ENCODE results near the gene TUBGCP6. TPM values are rescaled to one million over a fixed set of nuclear protein-coding genes. Genes with fewer than 3 reads are reported as not detected.

Gene TUBGCP6
- total RNA-seq, 1 donor from 2014 or later: 22.0 TPM

DNA sequence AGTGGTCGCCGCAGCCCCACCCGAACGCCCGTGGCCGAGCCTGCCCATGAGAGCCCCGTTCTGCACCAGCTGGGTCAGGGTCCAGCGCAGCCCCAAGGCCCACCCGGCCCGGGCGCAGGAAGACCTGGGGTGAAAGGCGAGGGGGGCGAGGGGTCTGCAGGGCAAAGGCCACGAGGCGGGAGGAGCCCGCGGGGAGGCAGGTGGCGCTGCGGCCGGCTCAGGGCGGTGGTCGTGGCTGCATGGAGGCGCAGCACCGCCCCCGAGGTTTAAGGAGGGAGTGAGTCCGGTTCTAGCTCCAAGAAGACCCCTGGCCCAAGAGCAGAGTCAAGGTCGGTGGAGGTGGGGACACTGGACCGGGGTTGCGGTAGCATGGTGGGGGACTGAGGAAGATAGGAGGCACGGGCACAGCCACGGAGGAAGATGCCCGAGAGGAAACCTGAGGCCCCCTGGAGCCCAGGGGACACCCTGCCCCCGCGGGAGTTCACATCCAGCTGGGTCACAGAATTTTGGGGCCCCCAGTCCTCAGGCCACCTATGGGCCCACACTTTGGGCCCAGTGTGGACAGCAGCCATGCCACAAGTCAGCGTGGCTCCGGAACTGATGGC is 6.8 kb upstream of the TUBGCP6 start:
- DNase-seq (ENCODE audit: low read depth, low spot score): no peak

DNA sequence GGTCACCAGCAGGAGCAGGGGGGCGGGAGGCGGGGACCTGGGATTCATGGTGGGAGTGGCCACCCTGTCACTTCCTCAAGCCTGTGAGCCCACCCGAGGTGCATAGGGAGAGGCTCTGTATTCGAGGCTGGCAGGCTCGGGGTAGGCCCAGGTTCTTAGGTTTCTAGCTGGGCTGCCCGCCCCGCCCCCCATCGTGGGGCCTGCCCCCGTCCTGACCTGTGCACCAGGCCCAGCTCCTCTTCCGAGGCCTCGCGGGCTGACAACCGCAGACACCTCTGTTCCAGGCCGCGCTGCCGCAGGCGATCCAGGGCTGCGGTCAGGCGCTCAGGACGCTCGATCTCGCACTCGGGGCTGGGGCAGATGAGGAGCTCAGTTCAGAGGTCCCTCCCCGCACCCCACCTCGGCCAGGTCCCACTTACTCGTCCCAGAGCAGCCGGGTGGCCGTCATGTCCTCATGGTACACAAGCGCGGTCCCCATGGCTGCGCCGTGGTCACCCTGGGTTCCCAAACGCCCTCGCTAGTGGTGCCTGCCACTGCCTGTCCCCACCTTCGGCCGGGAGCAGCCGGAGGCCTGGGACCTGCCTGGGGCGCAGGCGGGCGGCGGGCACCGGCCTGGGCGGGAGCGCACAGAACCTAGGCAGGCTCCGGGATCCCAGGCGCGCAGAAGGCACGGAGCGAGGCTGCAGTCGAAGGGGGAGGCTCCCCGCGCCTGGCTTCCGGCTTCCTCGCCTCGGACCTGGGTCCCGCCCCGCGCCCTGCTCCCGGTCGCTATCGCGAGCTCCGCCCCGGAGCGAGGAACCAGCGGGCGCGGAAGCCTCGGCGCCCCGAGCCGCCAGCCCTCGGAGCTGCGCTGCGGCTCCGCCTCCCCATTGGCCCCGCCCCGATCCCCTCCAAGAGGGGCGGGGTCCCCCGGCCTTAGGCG is 6.0 kb upstream of the TUBGCP6 start, which contains the start of gene HDAC10:
HDAC10 (minus strand) TSS at position 711 of the 922 bp plus-strand sequence; CDS start at position 478, 233 bp downstream.
- no peak for DNase-seq (ENCODE audit: low read depth, low spot score)

DNA sequence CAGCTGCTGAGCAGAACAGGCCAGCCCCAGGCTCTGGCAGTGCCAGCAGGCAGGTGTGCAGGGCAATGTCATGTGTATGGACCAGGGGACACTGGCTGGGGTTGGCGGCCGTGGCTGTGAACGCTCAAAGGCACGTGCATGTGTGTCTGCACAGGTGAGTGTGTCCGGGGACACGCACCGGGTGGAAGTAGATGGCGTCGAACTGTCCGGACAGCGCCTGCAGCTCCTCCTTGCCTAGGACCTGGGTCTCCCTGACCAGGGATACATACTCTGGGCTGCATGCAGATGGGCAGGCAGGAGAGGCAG is 5.4 kb upstream of the TUBGCP6 start:
- DNase-seq (ENCODE audit: low read depth, low spot score): no peak

DNA sequence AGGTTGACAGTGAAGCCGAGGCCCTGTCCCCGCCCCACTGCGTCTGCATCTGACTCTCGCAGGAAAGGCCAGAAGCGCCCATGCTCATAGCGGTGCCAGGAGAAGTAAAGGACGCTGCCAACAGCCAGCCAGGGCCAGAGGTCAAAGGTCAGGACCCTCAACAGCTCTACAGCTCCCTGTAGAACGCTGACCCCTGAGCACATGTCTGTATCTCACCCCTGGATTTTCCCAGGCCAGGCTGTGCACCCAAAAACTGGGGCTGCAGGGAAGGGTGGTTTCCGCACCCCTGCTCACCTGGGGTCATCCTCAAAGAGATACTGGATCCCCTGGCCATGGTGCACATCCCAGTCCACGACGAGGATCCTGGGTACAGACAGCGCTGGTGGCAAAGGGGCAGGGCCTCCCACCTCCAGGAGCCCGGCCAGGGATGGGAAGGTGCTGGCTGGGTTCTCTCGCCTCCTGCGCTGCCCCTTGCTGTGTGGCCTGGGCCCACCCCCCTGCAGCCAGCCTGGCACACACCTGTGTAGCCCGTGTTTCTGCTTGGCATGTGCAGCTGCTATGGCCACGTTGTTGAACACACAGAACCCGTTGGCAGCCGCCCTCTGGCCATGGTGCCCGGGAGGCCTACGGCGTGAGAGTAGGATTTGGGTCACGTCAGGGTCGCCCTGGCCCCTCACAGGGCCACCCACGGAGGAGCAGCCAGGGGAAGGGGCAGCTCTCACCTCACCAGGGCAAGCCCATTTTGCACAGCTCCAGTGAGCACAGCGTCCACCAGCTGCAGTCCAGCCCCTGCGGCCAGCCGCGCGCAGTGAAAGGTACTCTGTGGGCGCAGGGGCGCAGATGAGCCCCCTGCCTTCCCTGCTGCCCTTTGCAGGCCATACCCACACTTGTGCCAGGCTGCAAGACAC is 4.8 kb upstream of the TUBGCP6 start:
- DNase-seq (ENCODE audit: low read depth, low spot score): no peak

DNA sequence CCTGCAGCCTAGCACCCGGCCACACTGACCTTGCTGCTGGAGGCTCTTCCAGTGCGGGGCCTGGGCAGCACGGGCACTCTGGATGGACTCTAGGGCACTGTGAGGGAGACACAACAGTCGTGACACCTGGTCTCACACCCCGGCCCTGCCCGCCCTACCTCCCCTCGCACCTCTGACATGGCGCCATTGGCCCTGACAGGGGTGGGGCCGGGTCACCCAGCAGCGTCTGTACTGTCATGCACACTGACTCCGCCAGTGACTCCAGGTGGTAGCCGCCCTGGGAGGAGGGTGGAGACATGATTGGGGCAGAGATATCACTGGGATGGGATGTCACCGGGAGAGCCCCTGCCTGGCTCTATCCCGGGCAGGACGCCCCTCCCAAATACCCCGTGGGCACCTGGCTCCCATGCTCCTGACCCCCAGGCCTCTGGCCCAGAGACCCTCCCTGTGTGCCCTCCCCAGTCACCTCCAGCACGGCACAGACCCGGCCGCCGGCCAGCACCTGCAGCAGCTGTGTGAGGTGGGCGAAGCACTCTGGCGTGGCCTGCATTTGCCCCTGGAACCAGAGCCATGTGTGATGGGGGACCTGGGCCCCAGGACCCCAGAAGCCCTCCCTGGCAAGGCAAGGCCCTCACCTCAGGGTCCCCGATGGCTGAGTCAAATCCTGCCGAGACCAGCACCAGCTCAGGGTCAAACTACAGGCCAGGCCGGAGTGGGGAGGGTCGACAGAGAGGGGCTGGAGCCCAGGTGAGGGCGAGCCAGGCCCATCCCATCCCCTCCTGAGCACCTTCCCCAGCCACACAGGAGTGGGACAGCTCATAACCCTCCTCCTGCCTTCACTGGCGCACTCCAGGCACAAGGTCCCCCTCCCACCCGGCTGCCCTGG is 3.6 kb upstream of the TUBGCP6 start:
- no peak for DNase-seq (ENCODE audit: low read depth, low spot score)

DNA sequence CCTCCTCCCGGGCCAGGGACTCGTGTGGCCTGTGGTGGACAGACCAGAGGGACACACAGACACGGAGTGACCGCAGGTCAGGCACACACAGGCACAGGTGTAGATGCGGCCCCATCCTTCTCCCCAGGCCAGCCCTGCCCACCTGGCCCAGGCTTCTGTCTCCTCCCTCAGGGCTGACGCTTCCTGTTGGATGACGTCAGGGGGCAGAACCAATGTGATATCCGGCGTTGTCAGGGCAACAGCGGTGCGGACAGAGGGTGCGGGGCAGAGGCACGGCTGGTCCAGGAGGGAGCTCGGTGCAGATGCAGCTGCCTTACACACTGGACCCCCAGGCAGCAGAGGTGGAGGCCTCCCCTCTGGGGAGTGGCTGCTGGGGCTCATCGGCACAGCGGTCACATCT is 2.9 kb upstream of the TUBGCP6 start:
- DNase-seq (ENCODE audit: low read depth, low spot score): no peak

DNA sequence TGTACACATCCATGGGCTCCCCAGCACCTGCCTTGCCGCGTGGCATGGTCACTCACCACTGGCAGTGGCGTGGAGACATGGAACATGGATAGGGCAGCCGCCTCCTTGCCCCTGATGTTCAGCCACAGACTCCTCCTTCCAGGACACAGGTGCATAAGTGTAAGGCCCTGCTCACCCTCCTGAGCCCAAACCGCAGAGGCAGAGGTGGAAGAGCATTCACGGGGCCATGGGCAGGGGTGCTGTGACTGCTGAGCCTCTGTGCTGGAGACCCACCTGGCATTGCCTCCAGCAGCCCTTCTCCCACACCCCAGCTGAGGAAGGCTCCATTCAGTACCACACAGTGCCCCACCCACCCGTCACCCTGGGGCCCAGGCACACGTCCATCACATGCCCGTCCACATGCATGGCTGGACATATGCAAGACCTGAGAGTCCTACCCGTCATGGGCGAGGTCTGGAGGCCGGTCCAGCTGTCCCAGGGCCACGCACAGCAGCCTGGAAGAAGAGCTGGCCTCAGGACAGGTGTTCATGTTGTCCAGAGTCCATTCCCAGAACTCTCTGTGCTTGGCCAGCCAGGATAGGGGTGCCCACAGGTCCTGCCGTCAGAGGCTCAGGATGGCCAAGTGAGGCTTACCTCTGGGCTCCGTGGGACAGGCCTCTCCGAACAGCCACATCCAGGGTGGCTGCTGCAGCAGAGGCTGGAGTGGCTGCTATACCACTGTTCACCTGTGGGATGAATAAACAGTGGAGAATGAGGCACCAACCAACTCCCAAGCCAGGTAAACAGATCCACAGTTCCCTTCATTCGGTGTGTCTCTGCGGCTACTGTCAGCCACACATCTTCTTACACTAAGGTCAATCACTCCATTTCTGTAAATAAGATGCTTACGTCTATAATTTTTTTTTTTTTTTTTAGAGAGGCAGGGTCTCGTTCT is 1.7 kb upstream of the TUBGCP6 start:
- no peak for DNase-seq (ENCODE audit: low read depth, low spot score)

DNA sequence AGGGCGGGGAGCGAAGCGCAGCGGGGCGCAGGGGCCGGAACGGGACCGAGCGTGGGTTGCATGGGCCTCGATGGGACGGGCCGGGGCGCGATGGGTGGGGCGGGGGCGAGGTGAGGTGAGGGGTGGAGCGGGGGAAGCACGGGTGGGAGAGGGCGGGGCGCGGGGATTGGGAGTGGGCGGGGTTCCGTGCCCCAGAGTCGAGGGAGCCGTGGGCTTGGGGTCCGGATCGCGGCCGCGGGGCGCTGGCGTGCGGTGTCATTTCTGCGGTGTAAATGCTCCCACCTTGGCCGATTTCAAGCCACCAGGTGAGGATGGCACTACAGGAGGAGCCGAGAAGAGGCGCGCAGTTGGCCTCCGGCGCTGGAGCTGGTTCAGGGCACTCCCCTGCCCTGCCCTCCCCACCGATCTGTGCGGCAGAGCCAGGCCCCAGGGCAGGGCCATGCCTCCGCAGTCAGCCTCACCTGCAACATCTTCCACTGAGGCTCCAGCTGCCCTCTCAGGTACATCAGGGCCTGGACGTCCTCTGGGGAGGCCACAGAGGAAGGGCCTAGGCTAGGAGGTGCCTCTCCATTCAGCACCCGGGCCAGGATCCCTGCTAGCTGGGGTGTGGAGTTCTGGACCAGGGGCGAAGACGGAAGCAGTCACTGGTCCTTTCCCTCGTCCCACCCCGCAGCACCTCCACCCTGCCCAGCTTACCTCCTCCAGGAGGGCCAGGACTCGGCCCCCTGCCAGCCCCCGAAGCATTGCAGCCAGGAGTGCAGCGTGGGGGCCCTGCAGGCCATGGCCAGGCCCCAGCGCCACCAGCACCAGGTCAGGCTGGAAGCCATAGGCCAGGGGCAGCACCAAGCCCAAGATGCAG is 620 bp upstream of the TUBGCP6 start:
- no peak for DNase-seq (ENCODE audit: low read depth, low spot score)

DNA sequence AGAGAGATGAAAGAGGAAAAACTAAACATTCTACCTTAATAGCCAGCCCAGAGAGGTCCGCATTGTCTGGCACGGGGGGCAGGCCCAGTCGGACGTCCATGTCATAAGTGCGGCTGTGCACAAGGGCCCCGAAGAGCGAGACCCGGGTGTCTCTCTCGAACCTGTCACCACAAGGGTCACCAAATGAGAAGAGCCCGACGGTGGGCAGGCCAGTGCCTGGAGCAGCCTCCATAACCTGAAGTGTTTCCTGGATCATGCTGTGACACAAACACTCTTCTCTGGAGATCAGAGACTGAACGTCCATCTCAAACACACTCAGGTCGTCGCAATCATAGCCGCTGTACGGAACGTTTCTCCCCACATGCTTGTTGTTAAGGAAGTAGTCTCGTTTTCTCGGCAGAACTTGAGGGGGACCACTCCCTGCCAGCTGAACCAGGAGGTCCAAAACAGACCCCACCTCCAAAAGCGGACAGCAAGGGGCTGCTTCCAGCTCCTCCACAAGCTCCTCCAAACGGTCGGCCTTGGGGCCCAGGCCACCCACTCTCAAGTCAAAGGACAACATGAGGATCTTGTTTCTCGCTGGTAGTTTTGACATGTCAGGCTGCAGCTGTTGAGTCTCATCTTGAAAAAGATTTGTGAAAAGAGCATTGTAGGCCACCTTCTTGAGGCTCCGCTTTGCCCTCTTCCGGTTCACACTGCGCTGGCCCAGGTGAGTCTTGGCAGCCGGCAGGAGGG is 971 bp downstream of the TUBGCP6 start:
- DNase-seq (ENCODE audit: low read depth, low spot score): no peak

DNA sequence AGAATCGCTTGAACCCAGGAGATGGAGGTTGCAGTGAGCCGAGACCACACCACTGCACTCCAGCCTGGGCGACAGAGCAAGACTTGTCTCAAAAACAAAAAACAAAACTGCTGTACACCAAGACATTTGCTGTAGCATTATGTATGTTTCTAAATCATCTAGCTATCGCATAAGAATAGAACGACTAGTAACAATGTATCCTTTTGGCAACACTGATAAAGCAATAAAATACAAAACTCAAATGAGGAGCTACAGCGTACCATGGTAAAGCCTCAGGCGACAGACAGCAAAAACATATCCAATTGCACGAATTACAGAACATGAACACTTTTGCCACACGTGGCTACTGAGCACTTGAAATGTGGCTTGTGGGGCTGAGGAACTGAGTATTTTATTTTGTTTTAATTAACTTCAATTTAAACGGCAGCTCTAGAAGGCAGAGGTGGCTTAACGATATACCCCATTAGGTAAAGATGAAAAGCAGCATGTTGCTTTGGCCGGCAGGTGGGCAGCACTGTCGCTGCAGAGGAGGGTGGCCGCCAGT is 2.3 kb downstream of the TUBGCP6 start:
- no peak for DNase-seq (ENCODE audit: low read depth, low spot score)

DNA sequence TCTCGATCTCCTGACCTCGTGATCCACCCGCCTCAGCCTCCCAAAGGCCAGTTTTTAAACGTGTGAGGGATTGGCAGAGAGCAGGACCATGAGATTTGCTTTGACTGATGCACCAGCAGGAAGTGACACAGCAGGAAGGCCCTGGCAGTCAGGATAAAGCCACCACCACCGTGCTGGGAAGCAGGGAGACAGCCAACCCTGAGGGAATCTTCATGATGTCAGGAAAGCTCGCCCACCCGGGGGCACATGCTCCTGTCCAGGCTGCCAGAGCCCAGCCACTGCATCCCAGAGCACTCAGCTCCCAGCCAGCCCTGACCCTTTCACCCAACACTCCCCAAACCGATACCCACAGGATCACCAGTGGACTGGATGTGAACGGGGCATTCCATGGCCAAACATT is 6.1 kb downstream of the TUBGCP6 start:
- DNase-seq (ENCODE audit: low read depth, low spot score): no peak

DNA sequence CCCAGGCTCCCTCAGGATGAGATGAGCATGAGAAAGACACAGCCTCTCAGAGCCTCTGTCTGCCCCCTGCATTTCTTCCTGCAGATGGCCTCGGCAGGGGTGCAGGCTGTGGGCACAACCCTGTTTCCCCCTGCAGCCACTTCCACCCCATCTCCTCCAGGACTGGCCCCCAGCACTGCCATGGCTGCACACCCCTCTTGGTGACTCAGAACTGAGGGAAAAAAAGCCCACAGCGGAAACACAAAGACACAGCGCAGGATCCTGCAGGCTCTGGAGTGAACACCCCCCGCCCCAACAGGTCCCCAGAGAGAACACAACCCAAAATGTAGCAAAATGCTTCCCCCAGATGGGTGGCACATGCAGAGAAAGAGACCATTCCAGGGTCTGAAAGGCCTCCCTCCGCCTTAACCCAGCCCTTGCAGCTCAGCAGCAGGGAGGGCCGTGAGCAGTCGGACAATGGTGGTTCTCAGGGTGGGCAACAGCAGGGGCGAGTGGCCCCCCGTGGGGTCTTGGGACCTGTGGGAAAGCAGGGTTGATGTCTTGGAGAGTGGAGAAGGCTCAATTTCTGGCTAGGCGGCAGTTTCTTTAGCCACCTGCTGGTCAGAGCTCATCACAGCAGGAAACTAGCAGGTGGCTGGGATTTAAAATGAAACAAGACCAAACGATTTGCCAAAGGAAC is 8.0 kb downstream of the TUBGCP6 start:
- DNase-seq (ENCODE audit: low read depth, low spot score): no peak

DNA sequence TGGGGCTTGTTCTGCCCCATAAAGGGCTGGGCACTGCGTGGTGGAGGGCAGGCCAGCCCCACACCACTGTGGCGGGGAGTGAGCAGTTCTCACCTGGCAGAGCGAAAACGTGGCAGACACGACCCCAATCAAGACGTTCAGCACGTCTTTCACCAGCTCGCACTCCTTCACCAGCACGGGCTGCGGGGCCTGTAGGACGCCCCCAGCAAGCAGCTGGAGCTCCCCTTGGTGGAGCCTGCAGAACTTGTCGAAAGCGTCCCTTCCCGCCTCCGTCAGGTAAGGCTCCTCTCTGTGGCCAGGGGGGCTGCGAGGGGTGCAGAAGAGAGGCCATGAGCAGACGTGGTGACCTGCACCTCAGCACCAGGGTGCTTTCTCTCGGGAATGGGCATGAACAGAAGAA is 11.6 kb downstream of the TUBGCP6 start:
- no peak for DNase-seq (ENCODE audit: low read depth, low spot score)

DNA sequence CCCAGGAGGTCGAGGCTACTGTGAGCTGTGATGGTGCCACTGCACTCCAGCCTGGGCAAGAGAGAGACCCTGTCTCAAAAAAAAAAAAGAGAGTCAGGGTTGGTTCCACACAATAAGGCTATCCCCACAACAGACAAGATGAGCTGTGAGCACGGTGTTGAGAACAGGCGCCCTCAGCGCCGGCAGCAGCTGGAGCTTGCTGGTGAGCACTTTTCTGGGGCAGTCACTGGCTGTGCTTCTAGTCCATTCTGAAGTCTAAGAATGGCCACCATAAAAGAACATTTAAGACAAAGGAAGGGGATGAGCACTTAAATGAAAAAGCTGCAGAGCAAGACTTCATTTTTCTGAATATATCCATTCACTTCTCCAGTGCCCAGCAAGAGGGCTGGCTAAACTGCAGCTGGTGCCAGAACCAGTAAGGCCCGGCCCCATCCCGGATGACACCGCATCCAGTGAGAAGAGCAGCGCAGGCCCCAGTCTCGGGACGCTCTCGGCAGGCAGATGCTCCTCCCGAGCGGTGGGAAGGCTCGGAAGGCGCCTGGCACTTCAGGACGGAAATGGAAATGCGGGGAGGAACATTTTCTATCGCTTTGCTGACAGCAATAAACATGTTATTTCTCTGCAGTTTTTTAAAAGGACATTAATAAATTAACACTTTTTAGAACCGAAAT is 12.2 kb downstream of the TUBGCP6 start:
- no peak for DNase-seq (ENCODE audit: low read depth, low spot score)

DNA sequence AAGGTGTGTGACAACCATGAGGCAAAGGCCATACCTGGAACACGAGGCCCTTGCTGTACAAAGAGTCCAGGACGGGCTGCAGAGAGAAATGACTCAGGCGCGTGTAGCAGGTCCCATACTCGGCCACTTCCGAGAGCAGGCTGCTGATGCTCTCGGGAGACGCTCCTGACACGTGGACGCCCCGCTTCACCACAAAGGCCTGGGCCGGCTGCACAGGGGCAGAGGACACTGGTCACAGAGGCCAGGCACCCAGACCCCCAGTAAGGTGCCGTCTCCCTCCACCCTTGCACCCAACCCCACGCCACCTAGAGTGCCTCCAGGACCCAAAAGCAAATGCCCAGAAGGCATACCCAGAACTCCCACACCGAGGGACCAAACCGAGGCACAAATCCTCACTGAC is 15.5 kb downstream of the TUBGCP6 start:
- DNase-seq (ENCODE audit: low read depth, low spot score): no peak

DNA sequence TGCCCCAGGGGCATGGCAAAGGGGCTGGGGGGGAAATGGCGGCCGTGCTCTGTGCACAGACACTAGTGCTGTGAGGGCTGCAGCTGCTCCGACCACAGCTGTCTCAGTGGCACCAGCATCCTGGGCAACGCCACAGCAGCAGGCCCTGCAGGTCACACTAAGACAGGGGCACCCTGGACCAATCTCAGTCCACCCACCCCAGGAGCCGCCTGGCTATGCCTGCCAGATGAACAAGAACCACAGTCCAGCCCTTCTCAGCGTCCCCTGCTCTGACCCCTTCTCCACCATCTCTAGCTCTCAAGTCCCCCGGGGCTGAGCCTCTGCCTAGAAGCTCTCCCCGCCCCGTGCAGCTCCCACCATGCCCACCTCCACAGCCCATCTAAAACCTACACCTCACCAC is 16.5 kb downstream of the TUBGCP6 start:
- no peak for DNase-seq (ENCODE audit: low read depth, low spot score)

All from pulmonary artery endothelial cell (primary cell).